ENCODE data around the gene TSSK3. TPM values are rescaled to one million over a fixed set of nuclear protein-coding genes. Genes with fewer than 3 reads are reported as not detected.

Gene TSSK3
- total and polyA plus RNA-seq, 9 of the 15 experiments (the other 6 are each of a cell fraction or from before 2014, with no cell fraction given) = 0.27 to 2.8 (median 1.9) TPM

DNA sequence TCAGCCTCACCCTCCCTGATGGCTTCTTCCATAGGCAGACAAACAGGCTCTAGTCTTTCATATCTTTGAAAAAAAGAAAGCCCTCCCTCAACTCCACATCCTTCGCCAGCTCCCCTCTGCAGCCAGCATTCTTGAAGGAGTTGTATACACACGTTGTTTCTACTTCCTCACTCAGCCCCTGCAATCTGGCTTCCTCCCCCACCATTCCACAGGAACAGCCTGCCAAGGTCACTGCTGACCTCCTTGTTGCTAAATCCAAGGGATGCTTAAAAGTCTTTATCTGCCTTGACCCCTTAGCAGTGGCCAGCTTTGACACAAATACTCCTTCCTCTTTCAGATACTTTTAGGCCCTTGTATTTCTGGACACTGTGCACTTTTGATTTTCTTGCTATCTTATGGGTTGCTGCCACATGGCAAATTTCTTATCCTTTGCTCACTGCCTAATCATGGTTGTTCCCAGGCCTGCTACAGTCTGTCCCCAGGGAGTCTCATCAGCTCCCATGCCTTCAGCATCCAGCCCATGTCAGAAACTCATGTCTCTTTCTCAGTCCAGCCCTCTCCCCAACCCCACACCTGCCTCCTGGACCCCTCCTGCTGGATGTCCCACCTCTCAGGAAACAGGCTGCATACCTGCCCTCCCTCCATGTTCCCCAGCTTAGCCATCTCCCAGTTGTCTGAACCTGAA, 8.3 kb upstream of the TSSK3 start (continued):
- TF ChIP-seq PTTG1 (tag; IDR thresholded peaks at IDR 0.05; ENCODE audit: low read depth) (no peak), RCOR1 (IDR thresholded peaks at IDR 0.05; ENCODE audit: borderline replicate concordance in 1 of 2, low read depth in 2 of 2, low read length in 2 of 2) (peak; percentile 42 to 81; a peak in 3 of 4 replicates), SP2 (IDR thresholded peaks at IDR 0.05; ENCODE audit: extremely low read depth, low read depth, low read length, poor library complexity, severe bottlenecking) (no peak), CREM (IDR thresholded peaks at IDR 0.05; ENCODE audit: low read depth) (no peak), TAL1 (IDR thresholded peaks at IDR 0.05) (no peak), MTA2 (IDR thresholded peaks at IDR 0.05; ENCODE audit: low read depth) (no peak), ZNF408 (CRISPR knock-in tag; IDR thresholded peaks at IDR 0.05; ENCODE audit: low read depth) (no peak), ATF1 (CRISPR knock-in tag; IDR thresholded peaks at IDR 0.05) (no peak), ATF1 (tag; IDR thresholded peaks at IDR 0.05) (no peak), JUND (IDR thresholded peaks at IDR 0.05; ENCODE audit: borderline replicate concordance, low read depth, low read length) (0 out of 2 replicates have a peak, but pooled peaks have one; percentile 13), JUND (tag; IDR thresholded peaks at IDR 0.05; ENCODE audit: borderline replicate concordance, low read depth, low read length) (no peak), CREBBP (IDR thresholded peaks at IDR 0.05; ENCODE audit: low read depth, low read length) (no peak), CTBP1 (IDR thresholded peaks at IDR 0.05; ENCODE audit: borderline replicate concordance) (peak; percentile 68), CBFA2T3 (IDR thresholded peaks at IDR 0.05) (peak; percentile 38)
- TF ChIP-seq, protein P1, sequence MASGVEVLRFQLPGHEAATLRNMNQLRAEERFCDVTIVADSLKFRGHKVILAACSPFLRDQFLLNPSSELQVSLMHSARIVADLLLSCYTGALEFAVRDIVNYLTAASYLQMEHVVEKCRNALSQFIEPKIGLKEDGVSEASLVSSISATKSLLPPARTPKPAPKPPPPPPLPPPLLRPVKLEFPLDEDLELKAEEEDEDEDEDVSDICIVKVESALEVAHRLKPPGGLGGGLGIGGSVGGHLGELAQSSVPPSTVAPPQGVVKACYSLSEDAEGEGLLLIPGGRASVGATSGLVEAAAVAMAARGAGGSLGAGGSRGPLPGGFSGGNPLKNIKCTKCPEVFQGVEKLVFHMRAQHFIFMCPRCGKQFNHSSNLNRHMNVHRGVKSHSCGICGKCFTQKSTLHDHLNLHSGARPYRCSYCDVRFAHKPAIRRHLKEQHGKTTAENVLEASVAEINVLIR (CRISPR knock-in tag; IDR thresholded peaks at IDR 0.05) = no peak
- TF ChIP-seq, protein P2, sequence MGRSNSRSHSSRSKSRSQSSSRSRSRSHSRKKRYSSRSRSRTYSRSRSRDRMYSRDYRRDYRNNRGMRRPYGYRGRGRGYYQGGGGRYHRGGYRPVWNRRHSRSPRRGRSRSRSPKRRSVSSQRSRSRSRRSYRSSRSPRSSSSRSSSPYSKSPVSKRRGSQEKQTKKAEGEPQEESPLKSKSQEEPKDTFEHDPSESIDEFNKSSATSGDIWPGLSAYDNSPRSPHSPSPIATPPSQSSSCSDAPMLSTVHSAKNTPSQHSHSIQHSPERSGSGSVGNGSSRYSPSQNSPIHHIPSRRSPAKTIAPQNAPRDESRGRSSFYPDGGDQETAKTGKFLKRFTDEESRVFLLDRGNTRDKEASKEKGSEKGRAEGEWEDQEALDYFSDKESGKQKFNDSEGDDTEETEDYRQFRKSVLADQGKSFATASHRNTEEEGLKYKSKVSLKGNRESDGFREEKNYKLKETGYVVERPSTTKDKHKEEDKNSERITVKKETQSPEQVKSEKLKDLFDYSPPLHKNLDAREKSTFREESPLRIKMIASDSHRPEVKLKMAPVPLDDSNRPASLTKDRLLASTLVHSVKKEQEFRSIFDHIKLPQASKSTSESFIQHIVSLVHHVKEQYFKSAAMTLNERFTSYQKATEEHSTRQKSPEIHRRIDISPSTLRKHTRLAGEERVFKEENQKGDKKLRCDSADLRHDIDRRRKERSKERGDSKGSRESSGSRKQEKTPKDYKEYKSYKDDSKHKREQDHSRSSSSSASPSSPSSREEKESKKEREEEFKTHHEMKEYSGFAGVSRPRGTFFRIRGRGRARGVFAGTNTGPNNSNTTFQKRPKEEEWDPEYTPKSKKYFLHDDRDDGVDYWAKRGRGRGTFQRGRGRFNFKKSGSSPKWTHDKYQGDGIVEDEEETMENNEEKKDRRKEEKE (IDR thresholded peaks at IDR 0.05; ENCODE audit: borderline replicate concordance in 1 of 2, control insufficient read depth in 1 of 2, low read depth in 2 of 2, low read length in 1 of 2) = no peak
- TF ChIP-seq, protein P3, sequence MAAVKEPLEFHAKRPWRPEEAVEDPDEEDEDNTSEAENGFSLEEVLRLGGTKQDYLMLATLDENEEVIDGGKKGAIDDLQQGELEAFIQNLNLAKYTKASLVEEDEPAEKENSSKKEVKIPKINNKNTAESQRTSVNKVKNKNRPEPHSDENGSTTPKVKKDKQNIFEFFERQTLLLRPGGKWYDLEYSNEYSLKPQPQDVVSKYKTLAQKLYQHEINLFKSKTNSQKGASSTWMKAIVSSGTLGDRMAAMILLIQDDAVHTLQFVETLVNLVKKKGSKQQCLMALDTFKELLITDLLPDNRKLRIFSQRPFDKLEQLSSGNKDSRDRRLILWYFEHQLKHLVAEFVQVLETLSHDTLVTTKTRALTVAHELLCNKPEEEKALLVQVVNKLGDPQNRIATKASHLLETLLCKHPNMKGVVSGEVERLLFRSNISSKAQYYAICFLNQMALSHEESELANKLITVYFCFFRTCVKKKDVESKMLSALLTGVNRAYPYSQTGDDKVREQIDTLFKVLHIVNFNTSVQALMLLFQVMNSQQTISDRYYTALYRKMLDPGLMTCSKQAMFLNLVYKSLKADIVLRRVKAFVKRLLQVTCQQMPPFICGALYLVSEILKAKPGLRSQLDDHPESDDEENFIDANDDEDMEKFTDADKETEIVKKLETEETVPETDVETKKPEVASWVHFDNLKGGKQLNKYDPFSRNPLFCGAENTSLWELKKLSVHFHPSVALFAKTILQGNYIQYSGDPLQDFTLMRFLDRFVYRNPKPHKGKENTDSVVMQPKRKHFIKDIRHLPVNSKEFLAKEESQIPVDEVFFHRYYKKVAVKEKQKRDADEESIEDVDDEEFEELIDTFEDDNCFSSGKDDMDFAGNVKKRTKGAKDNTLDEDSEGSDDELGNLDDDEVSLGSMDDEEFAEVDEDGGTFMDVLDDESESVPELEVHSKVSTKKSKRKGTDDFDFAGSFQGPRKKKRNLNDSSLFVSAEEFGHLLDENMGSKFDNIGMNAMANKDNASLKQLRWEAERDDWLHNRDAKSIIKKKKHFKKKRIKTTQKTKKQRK (IDR thresholded peaks at IDR 0.05; ENCODE audit: borderline replicate concordance, low read depth, low read length) = no peak
- TF ChIP-seq, protein P4, sequence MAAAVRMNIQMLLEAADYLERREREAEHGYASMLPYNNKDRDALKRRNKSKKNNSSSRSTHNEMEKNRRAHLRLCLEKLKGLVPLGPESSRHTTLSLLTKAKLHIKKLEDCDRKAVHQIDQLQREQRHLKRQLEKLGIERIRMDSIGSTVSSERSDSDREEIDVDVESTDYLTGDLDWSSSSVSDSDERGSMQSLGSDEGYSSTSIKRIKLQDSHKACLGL (CRISPR knock-in tag; IDR thresholded peaks at IDR 0.05; ENCODE audit: borderline replicate concordance, poor library complexity, severe bottlenecking) = no peak
